GM19025 (cell line): ENCODE measurements around the gene CCDC122.
"Not testable (repeated sequence)": the region's sequence is repeated elsewhere in the genome, so short reads cannot be mapped to it uniquely, and the experiment has no call there.

Experiments used
- ATAC-seq: cut with Tn5 transposase; IDR thresholded peaks from one replicate; pipeline ENCODE4 v1.9.1; 2021; ENCODE audit warnings: mild to moderate bottlenecking, low read depth, moderate library complexity; ENCODE audit not compliant: unreplicated experiment

Gene CCDC122

GRCh38 chr13:43877766-43878165 is 1.8 kb downstream of the CCDC122 start:
- no peak for ATAC-seq

GRCh38 chr13:43877326-43877725 is 2.2 kb downstream of the CCDC122 start:
- no peak for ATAC-seq

- no peak for ATAC-seq
Measured at GRCh38 chr13:43876366-43876765, 3.2 kb downstream of the CCDC122 start.

- ATAC-seq, result no peak
Measured at GRCh38 chr13:43874504-43875092, 4.9 kb downstream of the CCDC122 start.

DNA sequence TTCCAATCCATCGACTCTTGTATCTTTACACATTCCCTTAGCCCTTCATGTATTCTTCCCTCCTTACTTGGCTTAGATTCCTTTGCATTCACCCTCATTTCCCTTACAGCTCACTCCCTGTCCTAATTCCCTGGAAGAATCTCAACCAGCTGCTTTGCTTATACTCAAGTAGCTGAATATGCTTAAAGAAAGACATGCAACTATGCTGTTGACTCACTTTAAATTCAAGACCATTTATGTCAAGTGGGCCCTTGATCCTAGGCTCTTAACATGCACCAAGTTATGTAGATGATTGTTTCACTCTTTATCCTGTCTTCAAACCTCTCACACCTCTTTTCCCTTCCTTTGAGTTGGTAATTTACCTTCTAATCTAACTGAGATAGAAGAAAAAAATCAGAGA is 7.4 kb downstream of the CCDC122 start:
- ATAC-seq, result no peak

DNA sequence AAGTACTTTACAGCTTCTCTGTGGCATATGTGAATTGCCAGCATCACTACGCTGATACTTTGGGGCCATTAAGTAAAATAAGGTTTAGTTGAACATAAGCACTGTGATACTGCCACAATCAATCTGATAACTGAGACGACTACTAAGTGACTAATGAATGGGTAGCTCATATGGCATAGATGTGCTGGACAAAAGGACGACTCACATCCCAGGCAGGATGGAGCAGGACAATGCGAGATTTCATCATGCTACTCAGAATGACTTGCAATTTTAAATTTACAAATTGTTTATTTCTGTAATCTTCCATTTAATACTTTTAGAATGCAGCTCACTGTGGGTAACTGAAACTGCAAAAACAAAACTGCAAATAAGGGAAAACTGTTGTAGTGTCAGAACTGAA is 13.6 kb downstream of the CCDC122 start:
- no peak for ATAC-seq

DNA sequence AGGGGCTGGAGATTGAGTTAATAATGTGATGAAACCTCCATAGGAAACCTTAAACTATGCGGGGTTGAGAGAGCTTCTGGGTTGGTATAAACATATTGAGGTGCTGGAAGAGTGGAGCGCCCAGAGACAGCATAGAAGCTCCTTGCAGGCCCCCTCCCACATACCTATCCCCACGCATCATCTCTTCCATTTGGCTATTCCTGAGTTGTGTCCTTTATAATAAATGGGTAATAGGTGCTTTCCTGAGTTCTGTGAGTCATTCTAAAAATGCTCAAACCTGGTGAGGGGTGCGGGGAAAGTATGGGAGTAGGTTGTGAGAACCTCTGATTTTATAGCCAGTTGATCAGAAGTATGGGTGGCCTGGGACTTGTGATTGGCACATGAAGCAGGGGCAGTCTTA is 14.6 kb downstream of the CCDC122 start:
- no peak for ATAC-seq

DNA sequence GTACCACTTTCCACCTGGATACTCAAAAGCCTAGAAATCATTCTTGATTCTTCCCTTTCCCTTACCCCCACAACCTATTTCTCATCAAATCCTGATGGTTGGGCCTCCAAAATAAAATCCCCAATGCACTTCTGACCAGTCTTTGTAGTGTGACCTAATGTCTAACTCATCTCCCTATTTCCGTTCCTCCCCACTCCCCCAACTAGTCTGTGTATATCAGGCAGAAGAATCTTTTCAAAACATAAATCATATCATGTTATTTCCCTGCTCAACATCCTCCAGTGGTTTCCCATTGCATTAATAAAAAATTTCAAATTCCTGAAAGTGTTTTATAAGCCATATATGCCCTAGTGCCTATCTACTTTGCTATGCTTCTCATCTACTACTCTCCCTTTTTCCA is 17.7 kb downstream of the CCDC122 start:
- ATAC-seq, result no peak

GRCh38 chr13:43852923-43853404 is 26.6 kb downstream of the CCDC122 start:
- ATAC-seq, result no peak

DNA sequence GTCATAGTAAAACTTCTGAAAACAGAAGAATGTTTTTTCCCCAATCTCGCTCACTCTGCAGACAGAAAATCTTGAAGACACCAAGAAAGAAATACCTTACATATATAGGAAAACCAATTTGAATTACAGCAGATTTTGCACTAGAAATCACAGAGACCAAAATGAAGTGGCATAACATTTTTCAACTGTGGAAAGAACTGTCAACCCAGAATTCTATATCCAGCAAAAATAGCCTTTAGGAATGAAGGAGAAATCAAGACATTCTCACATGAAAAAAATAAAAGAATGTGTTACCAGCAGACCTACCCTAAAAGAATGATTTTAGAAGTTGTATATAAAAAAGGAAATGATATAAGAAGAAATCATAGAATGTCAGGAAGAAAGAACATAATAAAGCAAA is 28.7 kb downstream of the CCDC122 start:
- ATAC-seq, result no peak

DNA sequence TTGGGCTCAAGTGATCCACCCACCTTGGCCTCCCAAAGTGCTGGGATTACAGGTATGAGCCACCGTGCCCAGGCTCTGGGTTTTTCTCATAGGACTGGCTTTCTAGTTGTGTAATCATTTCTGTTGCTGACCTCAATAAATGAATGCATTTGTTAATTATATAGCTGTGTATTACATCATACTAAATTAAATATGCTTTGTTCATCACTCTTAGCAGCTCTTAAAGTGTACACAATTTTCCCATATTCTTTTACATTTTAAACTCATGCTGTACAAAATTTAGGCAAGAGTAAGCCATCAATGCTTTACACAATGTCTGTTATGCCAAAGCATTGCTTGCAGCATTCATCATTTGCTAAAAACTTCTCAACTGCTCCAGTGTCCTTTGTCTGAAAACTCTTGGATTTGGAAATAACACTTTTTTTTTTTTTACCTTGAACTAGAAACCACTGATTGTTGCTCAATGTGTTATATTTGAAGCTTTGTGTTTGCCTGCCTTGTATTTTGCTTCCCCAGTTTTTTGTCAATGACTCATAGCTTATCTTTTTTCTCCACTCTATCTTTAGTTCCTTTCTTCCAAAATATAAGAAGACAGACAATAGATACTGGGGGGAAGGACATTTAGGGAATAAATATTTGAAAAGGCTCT is 31.4 kb downstream of the CCDC122 start:
- no peak for ATAC-seq

- no peak for ATAC-seq
Measured at GRCh38 chr13:43846496-43847158, 32.9 kb downstream of the CCDC122 start.

DNA sequence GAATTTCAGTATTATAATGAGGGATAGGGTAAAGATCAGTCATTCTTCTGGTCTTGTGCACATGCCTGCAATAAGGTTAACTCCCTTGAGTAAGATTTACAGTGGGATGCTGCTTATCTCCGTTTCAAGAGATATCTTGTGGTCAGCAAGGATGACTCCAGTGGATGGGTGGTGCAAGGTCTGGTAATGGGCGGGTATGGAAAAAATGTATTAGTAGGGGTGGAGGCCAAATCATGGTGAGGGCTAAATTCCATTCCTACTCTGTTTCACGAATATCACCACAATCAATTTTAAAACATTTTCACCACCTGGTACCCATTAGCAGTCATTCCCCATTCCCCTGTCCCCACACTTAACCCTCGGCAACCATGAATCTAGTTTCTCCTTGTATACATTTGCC is 40.6 kb downstream of the CCDC122 start:
- ATAC-seq, result no peak

GRCh38 chr13:43835701-43836100 is 43.8 kb downstream of the CCDC122 start:
- no peak for ATAC-seq

DNA sequence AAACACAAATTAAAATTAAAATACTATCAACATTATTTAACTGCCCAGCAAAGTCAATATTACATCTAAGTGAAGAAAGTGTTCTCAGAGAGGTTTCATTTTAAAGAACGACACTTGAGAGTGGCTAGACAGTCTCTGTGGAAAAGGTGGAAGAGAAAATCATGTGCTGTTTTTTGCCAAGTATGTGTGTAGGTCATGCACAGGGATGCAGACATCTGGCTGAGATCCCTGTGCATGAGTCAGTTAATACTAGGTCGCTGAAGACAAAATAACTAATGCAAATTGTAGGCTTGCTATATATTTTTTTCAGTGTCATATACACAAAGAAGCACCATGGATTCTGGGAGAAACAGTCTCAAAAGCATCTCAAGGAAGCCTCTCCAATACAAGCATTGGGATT is 48.5 kb downstream of the CCDC122 start:
- ATAC-seq, result no peak

DNA sequence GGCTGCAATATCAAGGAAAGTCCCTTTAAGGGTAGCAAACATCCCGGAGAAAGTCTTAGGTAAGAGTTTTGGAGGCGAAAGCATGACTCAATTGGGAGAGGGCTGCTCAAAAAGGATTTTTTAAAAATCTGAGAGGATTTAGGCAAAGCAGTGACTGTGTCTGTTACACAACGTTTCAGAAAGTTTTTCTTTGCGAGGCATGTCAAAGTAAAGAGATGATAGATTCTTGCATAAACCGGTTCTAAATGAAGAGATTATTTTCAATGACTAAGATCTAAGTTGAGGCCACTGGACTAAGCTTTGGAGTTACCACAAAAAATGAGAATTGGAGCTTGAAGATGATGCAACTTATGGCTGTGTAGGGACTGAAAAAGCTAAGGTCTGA is 49.1 kb downstream of the CCDC122 start:
- no peak for ATAC-seq

DNA sequence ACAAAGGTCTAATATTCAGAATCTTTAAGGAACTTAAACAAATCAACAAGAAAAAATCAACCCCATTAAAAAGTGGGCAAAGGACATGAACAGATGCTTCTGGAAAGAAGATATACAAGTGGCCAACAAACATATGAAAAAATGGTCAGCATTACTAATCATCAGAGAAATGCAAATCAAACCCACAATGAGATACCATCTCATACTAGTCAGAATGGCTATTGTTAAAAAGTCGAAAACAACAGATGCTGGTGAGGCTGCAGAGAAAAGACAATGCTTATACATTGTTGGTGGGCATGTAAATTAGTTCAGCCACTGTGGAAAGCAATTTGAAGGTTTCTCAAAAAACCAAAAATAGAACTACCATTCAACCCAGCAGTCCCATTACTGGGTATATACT is 54.9 kb downstream of the CCDC122 start:
- not testable (repeated sequence) for ATAC-seq

DNA sequence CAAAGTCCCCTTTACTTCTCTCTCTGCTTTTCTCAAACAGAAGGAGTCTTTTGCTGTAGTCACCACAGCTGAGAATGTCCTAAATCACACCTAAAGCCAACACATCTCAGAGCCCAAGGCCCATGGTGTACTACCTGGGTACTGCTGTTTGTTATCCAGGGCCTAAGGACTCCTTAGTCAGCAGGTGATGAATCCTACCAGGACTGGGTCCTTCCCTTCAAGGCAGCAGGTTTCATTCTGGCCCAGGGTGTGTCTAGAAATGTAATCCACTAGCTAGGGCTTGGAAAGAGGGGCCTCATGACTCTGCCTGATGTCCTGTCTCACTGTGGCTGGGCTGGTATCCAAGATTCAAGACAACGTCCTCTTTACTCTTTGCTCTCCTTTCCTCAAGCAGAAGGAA is 56.6 kb downstream of the CCDC122 start:
- no peak for ATAC-seq

DNA sequence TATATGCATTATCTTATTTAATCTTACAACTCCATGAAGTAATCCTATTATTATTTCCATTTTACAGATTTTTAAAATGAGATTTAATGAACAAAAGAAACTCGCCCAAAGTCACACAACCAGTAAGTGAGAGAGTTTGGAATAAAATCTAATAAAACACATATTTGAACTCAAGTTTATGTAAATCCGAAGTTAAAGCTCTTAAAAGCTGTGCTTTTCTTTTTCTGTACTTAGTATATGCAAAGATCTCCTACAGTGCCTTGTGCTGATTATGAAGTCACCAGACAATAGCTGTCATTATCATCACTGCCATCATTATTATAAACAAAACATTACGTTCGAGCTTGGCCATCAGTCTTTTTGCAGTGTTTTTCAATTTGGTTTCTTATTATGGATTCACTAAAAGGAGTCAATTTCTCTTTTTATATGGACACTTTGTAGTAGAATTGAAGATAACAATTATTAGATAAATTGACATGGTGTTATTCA is 63.1 kb downstream of the CCDC122 start:
- ATAC-seq, result no peak

DNA sequence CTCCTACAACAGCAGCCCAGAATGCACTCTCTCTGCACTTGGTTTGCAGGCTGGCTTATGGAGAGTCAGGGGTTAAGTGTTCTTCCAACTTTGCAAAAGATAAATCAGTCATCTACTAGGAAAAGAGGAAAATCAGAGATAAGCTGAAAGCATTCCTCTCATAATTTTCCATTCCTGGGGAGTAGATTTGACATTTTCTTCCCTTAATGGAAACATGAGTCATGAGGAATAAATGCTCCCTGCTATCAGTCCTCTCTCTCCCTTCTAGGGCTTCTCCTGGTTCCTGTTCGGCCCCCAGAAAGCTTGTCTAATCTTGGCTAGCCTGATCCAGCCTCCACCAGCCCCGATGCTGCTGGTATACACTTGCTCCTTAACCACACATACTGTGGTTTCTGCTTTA is 64.3 kb downstream of the CCDC122 start:
- ATAC-seq, result no peak

GRCh38 chr13:43808676-43809075 is 70.9 kb downstream of the CCDC122 start:
- no peak for ATAC-seq

DNA sequence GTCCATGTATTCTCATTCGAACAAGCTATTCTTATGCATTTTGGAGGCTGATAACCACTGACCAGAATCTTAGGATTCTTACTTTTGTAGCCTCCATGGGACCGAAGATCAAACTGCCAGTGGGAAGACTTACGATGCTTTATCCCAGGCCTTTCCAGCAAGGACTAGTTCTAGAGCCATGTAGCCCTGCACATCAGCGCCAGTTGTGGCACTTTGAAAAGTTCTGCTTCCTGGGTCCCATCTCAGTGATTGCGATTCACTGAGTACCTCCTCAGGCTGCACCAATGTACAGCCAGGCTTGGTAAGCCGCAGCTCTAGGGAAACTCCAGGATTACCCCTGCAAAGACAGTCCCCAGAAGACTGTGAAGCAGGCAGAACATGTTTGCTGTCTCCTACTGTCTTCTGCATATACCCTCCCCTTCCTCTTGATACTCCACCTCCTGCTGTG is 73.8 kb downstream of the CCDC122 start:
- ATAC-seq, result no peak
